ENCODE data around the gene MYOZ2.

MYOZ2 gene

GRCh38 chr4:119130365-119131065 is 5.1 kb upstream of the MYOZ2 start:
- TF ChIP-seq CTCF (IDR thresholded peaks at IDR 0.05) = no peak

- no peak for TF ChIP-seq CTCF (IDR thresholded peaks at IDR 0.05)
These were observed 4.5 kb upstream of the MYOZ2 start for GRCh38 chr4:119131164-119131563.

- no peak for TF ChIP-seq CTCF (IDR thresholded peaks at IDR 0.05)
These were observed 3.3 kb upstream of the MYOZ2 start for GRCh38 chr4:119132306-119132705.

GRCh38 chr4:119136546-119136945 is 914 bp downstream of the MYOZ2 start:
- no peak for TF ChIP-seq CTCF (IDR thresholded peaks at IDR 0.05)

GRCh38 chr4:119138046-119138445 is 2.4 kb downstream of the MYOZ2 start:
- no peak for TF ChIP-seq CTCF (IDR thresholded peaks at IDR 0.05)

- no peak for TF ChIP-seq CTCF (IDR thresholded peaks at IDR 0.05)
These were observed 3.7 kb downstream of the MYOZ2 start for GRCh38 chr4:119139311-119139710.

GRCh38 chr4:119139822-119140252 is 4.2 kb downstream of the MYOZ2 start:
- no peak for TF ChIP-seq CTCF (IDR thresholded peaks at IDR 0.05)

GRCh38 chr4:119142833-119143232 is 7.2 kb downstream of the MYOZ2 start:
- no peak for TF ChIP-seq CTCF (IDR thresholded peaks at IDR 0.05)
